GM12891 (cell line): ENCODE data around the gene GUCA1A.
"Not testable (repeated sequence)": the region's sequence is repeated elsewhere in the genome, so short reads cannot be mapped to it uniquely, and the experiment has no call there.

Experiments
- DNase-seq: peaks from one replicate; pipeline ENCODE4 v3.0.0; 2011; ENCODE audit warnings: low spot score; ENCODE audit not compliant: insufficient read length
- FAIRE-seq: peaks from 2 replicates; lab custom pipeline; 2011; peaks lifted over from hg19 to GRCh38; lab: Jason Lieb, UNC
- PAX5 ChIP-seq: IDR thresholded peaks from 2 replicates; pipeline ENCODE4 v1.6.1; 2011; ENCODE audit warnings: low read length, moderate library complexity, mild to moderate bottlenecking; ENCODE audit not compliant: insufficient read depth, severe bottlenecking
- POLR2A ChIP-seq: IDR thresholded peaks from 2 replicates; pipeline ENCODE4 v1.6.1; 2011; ENCODE audit warnings: low read depth, low read length, control low read depth
- POLR2AphosphoS5 ChIP-seq: IDR thresholded peaks from 2 replicates; pipeline ENCODE4 v1.6.1; 2011; ENCODE audit warnings: low read depth, low read length, control low read depth
- POU2F2 ChIP-seq: IDR thresholded peaks from 2 replicates; pipeline ENCODE4 v1.6.1; 2011; ENCODE audit warnings: low read depth, mild to moderate bottlenecking, control low read depth, low read length, moderate library complexity
- SPI1 ChIP-seq: IDR thresholded peaks from 2 replicates; pipeline ENCODE4 v1.6.1; 2011; ENCODE audit warnings: low read depth, low read length, control low read depth
- TAF1 ChIP-seq: IDR thresholded peaks from 2 replicates; pipeline ENCODE4 v1.6.1; 2011; ENCODE audit warnings: low read depth, low read length, control low read depth

Gene GUCA1A

GRCh38 chr6:42147138-42147562, 26.0 kb upstream of the GUCA1A start:
- DNase-seq: no peak
- no peak for TF ChIP-seq POLR2A
- TF ChIP-seq POLR2AphosphoS5: no peak
- TF ChIP-seq SPI1: no peak
- no peak for TF ChIP-seq POU2F2
- TF ChIP-seq PAX5: no peak
- no peak for TF ChIP-seq TAF1
- FAIRE-seq: no peak

- TF ChIP-seq TAF1 (no peak), POLR2A (no peak), POLR2AphosphoS5 (no peak), SPI1 (no peak), POU2F2 (no peak), PAX5 (no peak)
- no peak for DNase-seq
- FAIRE-seq: no peak
Measured at GRCh38 chr6:42148058-42148457, 25.1 kb upstream of the GUCA1A start.

GRCh38 chr6:42150254-42150653, 22.9 kb upstream of the GUCA1A start:
- no peak for DNase-seq
- TF ChIP-seq POU2F2: no peak
- FAIRE-seq: no peak

- TF ChIP-seq TAF1: no peak
- no peak for TF ChIP-seq SPI1
- no peak for TF ChIP-seq POLR2A
- no peak for TF ChIP-seq PAX5
- no peak for TF ChIP-seq POU2F2
- TF ChIP-seq POLR2AphosphoS5: no peak
- FAIRE-seq (no peak), DNase-seq (no peak)
Measured at GRCh38 chr6:42152024-42152423, 21.1 kb upstream of the GUCA1A start.

GRCh38 chr6:42152528-42153213, 20.5 kb upstream of the GUCA1A start:
- FAIRE-seq, DNase-seq: not testable (repeated sequence)

GRCh38 chr6:42153921-42154320, 19.2 kb upstream of the GUCA1A start:
- no peak for FAIRE-seq
- DNase-seq: no peak
- TF ChIP-seq SPI1: no peak
- TF ChIP-seq PAX5: no peak
- TF ChIP-seq POLR2AphosphoS5: no peak
- TF ChIP-seq POLR2A: no peak
- no peak for TF ChIP-seq TAF1
- no peak for TF ChIP-seq POU2F2

GRCh38 chr6:42154461-42155209, 18.5 kb upstream of the GUCA1A start:
- no peak for DNase-seq
- TF ChIP-seq TAF1: no peak
- no peak for TF ChIP-seq POLR2AphosphoS5
- TF ChIP-seq SPI1: no peak
- no peak for TF ChIP-seq POLR2A
- TF ChIP-seq POU2F2: no peak
- no peak for TF ChIP-seq PAX5
- FAIRE-seq: no peak

GRCh38 chr6:42155293-42155692, 17.9 kb upstream of the GUCA1A start:
- DNase-seq: no peak
- FAIRE-seq: no peak
- no peak for TF ChIP-seq TAF1
- TF ChIP-seq POLR2AphosphoS5: no peak
- no peak for TF ChIP-seq SPI1
- TF ChIP-seq POU2F2: no peak
- no peak for TF ChIP-seq PAX5
- no peak for TF ChIP-seq POLR2A

GRCh38 chr6:42156638-42157037, 16.5 kb upstream of the GUCA1A start:
- FAIRE-seq (no peak), DNase-seq (no peak)
- no peak for TF ChIP-seq PAX5
- TF ChIP-seq SPI1: no peak
- TF ChIP-seq POU2F2: no peak
- no peak for TF ChIP-seq POLR2AphosphoS5
- no peak for TF ChIP-seq TAF1
- TF ChIP-seq POLR2A: no peak

- DNase-seq (no peak), FAIRE-seq (no peak)
- TF ChIP-seq PAX5: no peak
- TF ChIP-seq SPI1: no peak
- TF ChIP-seq TAF1: no peak
- no peak for TF ChIP-seq POU2F2
Measured at GRCh38 chr6:42158011-42158410, 15.2 kb upstream of the GUCA1A start.

- TF ChIP-seq POU2F2 (no peak), POLR2AphosphoS5 (no peak), PAX5 (no peak), SPI1 (no peak), TAF1 (no peak), POLR2A (no peak)
- no peak for DNase-seq
- no peak for FAIRE-seq
Measured at GRCh38 chr6:42158631-42159030, 14.5 kb upstream of the GUCA1A start.
